ENCODE measurements around the gene DSC2.

DNA sequence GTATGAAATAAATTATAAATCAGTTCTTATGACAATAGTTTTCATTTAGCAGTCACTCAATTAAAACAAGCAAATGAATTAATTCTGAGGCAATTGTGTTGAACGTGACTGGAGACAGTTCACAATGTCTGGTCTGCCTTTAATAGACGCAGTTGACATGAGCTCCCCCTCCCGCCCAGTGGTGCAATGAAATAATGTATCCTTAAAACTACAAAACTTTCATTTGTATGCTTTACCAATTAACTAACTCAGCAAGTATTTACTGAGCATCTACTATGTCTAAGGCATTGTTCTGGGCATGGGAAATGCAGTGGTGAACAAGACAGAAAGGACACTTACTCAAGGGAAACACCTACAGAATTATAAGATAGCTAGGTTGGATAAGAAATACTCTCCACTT is 3.5 kb upstream of the DSC2 start:
- TF ChIP-seq CTCF (IDR thresholded peaks at IDR 0.05) (no peak), EZH2 (IDR thresholded peaks at IDR 0.05) (no peak)
